ENCODE data around the gene CDKN2C.

- TF ChIP-seq MAX (IDR thresholded peaks at IDR 0.05; ENCODE audit: low read depth): no peak
- TF ChIP-seq REST (IDR thresholded peaks at IDR 0.05; ENCODE audit: low read depth, low read length): no peak
- TF ChIP-seq CTCF (IDR thresholded peaks at IDR 0.05): no peak
- TF ChIP-seq POLR2AphosphoS5 (IDR thresholded peaks at IDR 0.05; ENCODE audit: low read depth, low read length): no peak
- no peak for TF ChIP-seq TAF1 (IDR thresholded peaks at IDR 0.05; ENCODE audit: borderline replicate concordance, low read depth, low read length)
- no peak for TF ChIP-seq NRF1 (IDR thresholded peaks at IDR 0.05; ENCODE audit: low read depth, low read length)
- no peak for TF ChIP-seq NFIC (IDR thresholded peaks at IDR 0.05; ENCODE audit: borderline replicate concordance)
- TF ChIP-seq GATA2 (CRISPR knock-in tag; IDR thresholded peaks at IDR 0.05): no peak
Measured at GRCh38 chr1:50949286-50949982, 20.6 kb upstream of the CDKN2C start.

Measured in SK-N-SH (cell line).